ENCODE measurements around the gene NGDN.

DNA sequence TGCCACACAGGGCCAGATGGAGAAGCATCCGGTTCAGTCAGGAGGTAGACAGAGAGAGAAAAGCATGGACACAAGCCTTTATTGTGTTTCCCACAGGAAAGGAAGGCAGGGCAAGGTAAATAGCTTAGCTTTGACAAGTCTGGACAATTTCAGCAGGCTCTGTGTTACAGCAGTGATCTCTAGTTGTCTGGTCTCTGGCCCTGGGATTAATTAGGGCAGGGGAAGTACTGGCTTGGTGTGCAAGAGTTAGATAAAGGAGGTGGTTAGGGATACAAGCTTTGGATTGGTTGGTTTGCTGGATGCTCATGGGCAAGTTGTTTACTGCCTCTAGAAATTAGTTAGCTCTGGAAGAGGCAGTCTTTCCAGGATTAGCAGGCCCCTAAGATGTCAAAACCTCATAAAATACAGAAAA is 15.1 kb upstream of the NGDN start:
- TF ChIP-seq POLR2A (IDR thresholded peaks at IDR 0.05; ENCODE audit: low read depth, low read length) (no peak), CTCF (conservative IDR thresholded peaks at IDR 0.05; ENCODE audit: low read depth, low read length) (no peak), CEBPB (IDR thresholded peaks at IDR 0.05; ENCODE audit: low read depth, low read length) (no peak), RFX5 (IDR thresholded peaks at IDR 0.05; ENCODE audit: low read depth, low read length) (no peak), FOS (IDR thresholded peaks at IDR 0.05; ENCODE audit: low read depth, low read length) (no peak), MXI1 (IDR thresholded peaks at IDR 0.05; ENCODE audit: borderline replicate concordance, low read depth, low read length) (no peak), RAD21 (IDR thresholded peaks at IDR 0.05; ENCODE audit: low read length) (no peak), MAFK (IDR thresholded peaks at IDR 0.05; ENCODE audit: low read depth, low read length) (no peak), SMC3 (IDR thresholded peaks at IDR 0.05; ENCODE audit: low read depth, low read length) (no peak), RCOR1 (IDR thresholded peaks at IDR 0.05; ENCODE audit: insufficient replicate concordance, low read length) (no peak), MAZ (IDR thresholded peaks at IDR 0.05; ENCODE audit: borderline replicate concordance, low read depth, low read length) (no peak), NFE2L2 (IDR thresholded peaks at IDR 0.05; ENCODE audit: low read depth, low read length) (no peak)

Measured in IMR-90 (cell line).